HG03095 (cell line): Measurements from ENCODE around the gene KRR1.
A peak's percentile ranks its signal among the peaks of the same experiment; 100 is the strongest.
"Not testable (repeated sequence)": the region's sequence is repeated elsewhere in the genome, so short reads cannot be mapped to it uniquely, and the experiment has no call there.

Experiments used
- ATAC-seq: cut with Tn5 transposase; IDR thresholded peaks from one replicate; pipeline ENCODE4 v1.9.1; 2021; ENCODE audit warnings: moderate library complexity; ENCODE audit not compliant: unreplicated experiment

The KRR1 gene

GRCh38 chr12:75479963-75480461 lies 31.4 kb downstream of the KRR1 start:
- peak; percentile 35 for ATAC-seq

DNA sequence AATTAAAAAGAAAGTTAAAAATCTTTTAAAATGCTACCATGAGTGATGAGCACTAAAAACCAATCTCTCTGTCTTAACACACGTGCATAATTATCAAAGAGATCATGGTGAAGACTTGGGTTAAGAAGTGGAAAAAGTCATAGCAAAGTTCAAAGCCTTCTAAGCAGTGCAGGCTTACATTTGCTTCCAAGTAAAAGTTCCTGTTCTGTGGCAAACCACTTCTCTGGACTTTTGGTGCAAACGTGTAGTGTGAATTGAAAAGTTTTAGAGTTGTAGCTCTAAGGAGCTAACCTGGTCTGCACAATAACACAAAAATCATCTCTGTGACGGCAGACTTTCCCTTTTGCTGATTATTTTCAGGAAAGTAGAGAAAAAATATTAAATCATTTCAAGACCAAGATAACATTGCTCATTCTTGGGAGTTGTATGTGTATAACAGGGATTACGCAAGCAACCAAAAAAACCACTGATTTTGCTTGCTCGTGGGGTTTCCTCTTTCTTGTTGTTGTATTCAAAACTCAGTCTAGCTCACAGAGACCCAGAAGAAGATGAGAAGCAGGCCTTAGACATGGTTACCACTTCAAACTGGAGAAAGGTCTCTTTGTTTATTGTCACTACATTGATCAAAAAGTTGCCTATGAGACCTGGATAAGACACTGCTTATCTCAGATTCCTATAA lies 33.2 kb downstream of the KRR1 start:
- peak; percentile 17 for ATAC-seq

- ATAC-seq: no peak
Observed at GRCh38 chr12:75477137-75477536, 34.3 kb downstream of the KRR1 start.

GRCh38 chr12:75476071-75476470 lies 35.3 kb downstream of the KRR1 start:
- ATAC-seq: no peak

- no peak for ATAC-seq
Observed at GRCh38 chr12:75474116-75474515, 37.3 kb downstream of the KRR1 start.

DNA sequence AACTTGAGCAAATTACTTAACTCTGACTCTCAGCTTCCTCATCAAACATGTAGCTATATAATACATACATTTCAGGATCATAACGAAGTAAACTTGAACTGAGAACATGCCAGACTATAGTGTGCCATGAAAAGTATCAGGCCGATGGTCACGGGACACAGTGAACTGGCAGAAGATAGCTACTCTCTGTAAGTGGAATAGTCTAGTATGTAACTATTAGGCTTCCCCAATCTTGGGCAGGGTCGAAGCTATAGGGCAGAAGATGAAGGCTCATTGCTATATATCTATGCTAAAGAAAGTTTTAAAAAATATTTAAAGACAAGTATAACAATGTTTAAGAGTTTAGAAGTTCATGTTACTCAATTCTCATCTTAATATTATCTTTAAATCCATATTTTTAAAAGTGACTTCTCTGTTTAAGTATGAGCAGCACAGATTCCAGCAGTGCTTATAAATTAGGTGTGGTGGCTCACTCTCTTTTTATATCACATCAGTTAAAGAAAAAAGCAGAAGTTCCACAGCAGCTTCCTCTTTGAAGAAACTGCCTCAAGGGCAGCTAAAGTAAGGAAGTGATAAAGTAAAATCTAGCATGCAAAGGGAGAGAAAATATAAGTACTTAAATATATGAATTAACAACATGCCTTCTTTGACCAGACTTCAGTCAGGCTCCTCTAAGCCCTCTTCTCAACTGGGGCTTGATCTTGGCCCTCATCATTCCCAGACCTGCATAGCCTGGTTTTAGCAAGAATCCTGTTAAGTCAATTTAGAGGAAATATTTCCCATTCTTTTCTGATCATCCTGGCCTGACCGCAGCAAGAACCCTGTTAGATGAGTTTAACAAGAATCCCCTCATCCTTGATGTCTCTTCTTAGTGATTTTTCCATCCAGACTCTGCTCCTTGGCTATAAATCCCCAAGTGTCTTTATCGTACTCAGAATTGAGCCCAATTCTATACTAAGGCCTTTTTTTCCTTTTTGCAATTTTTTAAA lies 39.2 kb downstream of the KRR1 start:
- ATAC-seq: no peak

DNA sequence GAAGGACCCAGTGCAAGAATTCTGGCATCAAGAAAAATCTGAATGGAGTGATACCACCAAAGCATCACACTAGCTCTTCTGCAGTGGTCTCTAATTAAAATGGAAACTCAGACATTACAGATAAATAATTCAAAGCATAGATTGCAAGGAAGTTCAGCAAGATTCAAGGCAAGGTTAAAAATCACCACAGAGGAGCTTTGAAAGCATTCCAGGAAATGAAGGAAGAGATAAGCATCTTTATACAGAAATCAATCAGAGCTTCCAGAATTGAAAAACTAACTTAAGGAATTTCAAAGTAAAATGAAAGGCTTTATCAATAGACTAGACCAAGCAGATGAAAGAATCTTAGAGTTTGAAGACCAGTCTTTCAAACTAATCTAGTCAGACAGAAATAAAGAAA lies 51.2 kb downstream of the KRR1 start:
- no peak for ATAC-seq

GRCh38 chr12:75459755-75460154 lies 51.7 kb downstream of the KRR1 start:
- no peak for ATAC-seq

- not testable (repeated sequence) for ATAC-seq
Observed at GRCh38 chr12:75457866-75458265, 53.5 kb downstream of the KRR1 start.

GRCh38 chr12:75457191-75457590 lies 54.2 kb downstream of the KRR1 start:
- no peak for ATAC-seq

- no peak for ATAC-seq
Observed at GRCh38 chr12:75455839-75456238, 55.6 kb downstream of the KRR1 start.

- ATAC-seq: no peak
Observed at GRCh38 chr12:75452675-75453330, 58.6 kb downstream of the KRR1 start.

GRCh38 chr12:75447691-75448393 lies 63.6 kb downstream of the KRR1 start:
- ATAC-seq: no peak

- no peak for ATAC-seq
Observed at GRCh38 chr12:75446857-75447256, 64.6 kb downstream of the KRR1 start.

DNA sequence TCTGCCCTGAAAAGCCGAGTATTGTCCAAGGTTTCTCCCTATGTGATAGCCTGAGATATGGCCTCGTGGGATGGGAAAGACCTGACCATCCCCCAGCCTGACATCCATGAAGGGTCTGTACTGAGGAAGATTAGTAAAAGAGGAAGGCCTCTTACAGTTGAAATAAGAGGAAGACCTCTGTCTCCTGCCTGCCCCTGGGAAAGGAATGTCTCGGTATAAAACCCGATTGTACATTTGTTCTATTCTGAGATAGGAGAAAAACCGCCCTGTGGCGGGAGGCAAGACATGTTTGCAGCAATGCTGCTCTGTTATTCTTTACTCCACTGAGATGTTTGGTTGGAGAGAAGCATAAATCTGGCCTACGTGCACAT lies 66.3 kb downstream of the KRR1 start:
- ATAC-seq: not testable (repeated sequence)

DNA sequence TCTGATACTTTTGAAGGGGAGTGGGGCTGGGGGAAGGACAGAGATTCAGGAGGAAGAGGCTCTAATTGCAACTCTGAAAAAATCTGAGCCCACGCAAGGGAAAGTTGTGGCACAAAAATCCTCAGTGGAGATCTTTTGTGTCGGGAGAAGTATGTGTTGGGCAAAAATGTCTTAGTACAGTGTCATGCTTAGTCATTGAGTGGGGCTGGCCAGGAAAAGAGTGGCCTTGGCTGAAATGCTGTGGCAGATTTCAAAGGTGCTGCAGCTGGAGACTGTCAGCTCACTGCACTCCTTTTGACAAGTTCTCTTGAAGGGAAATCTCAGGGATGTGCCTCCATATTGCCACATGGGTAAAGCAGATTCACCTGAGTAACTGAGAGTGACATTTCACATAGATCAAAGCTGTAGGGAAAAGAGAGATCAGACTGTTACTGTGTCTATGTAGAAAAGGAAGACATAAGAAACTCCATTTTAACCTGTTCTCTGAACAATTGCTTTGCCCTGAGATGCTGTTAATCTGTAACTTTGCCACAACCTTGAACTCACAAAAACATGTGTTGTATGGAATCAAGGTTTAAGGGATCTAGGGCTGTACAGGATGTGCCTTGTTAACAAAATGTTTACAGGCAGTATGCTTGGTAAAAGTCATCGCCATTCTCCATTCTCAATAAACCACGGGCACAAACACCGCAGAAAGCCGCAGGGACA lies 66.8 kb downstream of the KRR1 start:
- no peak for ATAC-seq

- no peak for ATAC-seq
Observed at GRCh38 chr12:75443709-75444108, 67.7 kb downstream of the KRR1 start.

DNA sequence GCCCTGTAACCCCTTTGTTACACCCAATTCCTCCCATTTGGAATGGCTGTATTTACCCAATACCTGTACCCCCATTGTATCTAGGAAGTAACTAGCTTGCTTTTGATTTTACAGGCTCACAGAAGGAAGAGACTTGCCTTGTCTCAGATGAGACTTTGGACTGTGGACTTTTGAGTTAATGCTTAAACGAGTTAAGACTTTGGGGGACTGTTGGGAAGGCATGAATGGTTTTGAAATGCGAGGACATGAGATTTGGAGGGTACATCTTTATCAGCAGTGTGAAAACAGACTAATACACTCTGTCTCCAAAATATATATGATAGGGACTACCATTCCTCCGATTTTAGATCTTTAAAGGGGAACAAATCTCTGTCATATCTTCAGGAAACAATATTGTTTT lies 69.0 kb downstream of the KRR1 start:
- ATAC-seq: not testable (repeated sequence)

GRCh38 chr12:75441687-75442449 lies 69.5 kb downstream of the KRR1 start:
- ATAC-seq: not testable (repeated sequence)
